Activated T-cell treated with anti-CD3 and anti-CD28 coated beads, Interleukin-2, amount 50 U/mL, for 1 hour (primary cell): ENCODE results near the gene XRCC4.
"Not testable (repeated sequence)": the region's sequence is repeated elsewhere in the genome, so short reads cannot be mapped to it uniquely, and the experiment has no call there.

Experiments used
- DNase-seq: peaks from one replicate; pipeline ENCODE4 v3.0.0-alpha.2; 2020

Gene XRCC4

DNA sequence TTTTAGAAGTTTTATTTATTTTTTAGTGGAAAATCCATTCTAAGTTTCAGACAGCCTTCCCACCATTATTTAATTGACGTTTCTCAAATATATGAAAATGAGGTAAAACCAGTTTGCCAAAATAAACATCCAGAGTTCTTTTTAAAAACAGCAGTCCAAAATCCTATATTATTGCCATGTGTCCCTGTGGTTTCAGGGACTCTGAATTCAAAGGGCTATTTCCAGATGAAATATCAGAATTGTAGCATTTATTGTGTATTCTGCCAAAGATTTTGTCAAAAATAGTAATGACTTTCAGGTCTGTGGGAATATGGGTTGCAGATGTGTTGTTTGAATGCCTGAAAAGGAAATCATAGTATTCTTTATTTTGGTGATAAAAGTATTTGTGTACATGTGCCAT is 41.6 kb downstream of the XRCC4 start:
- DNase-seq, result no peak

DNA sequence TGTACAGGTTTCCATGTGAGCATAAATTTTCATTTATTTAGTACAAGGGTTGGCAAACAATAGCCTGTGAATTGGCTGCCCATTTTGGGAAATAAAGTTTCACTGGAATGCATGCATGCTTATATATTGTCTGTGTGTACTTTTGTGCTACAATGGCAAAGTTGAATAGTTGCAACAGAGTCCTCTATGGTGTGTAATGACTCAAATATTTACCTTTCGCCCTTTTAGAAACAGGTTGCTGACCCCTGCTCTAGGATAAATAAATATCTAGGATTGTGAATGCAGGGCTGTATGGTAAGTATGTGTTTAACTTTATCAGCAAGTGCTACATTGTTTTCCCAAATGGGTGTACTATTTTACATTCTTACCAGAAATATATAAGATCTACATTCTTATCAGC is 47.2 kb downstream of the XRCC4 start:
- no peak for DNase-seq

DNA sequence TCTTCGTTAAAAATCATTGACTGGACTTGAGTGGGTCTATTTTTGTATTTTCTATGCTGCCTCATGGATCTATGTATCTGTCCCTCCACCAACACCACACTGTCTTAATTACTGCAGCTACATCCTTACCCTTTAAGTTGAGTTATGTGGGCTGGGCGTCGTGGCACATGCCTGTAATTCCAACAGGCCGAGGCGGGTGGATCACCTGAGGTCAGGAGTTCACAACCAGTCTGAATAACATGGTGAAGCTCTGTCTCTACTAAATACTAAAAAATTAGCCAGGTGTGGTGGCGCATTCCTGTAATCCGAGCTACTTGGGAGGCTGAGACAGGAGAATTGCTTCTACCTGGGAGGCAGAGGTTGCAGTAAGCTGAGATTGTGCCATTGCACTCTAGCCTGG is 48.2 kb downstream of the XRCC4 start:
- DNase-seq, result no peak

DNA sequence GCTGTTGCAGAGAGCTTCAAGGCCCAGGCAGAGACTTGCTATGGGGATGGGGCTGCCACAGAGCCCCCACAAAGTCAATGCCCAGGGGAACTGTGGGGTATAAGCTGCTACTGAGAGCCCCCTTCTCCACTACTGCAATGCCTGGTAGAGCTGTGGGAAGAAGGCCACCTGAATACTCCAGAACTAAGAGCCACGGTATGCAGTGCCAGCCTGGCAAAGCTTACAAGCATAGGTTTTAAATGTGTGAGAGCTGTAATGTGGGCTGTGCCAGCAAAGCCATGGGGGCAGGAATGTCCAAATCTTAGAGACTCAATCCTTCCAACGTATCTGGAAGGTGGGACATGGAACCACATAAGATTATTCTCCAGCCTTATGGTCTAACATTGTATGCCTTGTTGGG is 49.2 kb downstream of the XRCC4 start:
- DNase-seq, result no peak

DNA sequence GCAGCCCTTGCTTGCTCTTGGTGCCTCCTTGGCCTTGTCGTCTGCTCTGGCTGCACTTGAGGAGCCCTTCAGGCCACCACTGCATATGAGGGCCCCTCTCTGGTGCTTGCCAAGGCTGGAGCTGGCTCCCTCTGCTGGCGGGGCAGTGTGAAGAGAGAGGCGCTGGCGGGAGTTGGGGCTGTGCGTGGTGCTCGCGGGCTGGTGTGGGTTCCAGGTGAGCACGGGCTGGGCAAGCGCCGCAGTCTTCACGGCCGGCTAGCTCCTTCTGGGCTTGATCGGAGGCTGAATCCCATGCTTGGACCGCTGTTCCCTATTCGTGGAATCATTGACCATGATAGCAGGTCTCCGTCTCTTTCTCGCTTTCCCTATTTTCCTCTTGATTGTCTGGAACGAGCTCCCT is 56.5 kb downstream of the XRCC4 start:
- no peak for DNase-seq

DNA sequence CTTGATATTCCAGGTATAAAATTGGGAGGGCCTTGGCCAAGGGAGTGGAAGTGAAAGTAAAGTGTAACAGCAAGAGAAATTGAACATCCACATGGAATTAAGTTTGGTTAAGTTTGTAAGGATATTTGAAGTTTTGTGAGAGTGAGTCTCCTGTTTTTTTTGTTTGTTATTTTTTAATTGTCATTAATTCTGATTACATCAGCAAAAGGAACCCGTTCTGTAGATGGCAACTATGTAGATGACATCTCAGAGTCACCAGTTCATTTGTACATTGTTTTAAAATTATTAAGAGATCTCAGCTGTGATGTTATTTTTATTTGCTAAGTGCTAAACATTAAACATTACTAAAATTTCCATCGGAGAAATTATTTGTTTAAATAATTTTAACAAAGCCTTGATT is 65.2 kb downstream of the XRCC4 start:
- no peak for DNase-seq

DNA sequence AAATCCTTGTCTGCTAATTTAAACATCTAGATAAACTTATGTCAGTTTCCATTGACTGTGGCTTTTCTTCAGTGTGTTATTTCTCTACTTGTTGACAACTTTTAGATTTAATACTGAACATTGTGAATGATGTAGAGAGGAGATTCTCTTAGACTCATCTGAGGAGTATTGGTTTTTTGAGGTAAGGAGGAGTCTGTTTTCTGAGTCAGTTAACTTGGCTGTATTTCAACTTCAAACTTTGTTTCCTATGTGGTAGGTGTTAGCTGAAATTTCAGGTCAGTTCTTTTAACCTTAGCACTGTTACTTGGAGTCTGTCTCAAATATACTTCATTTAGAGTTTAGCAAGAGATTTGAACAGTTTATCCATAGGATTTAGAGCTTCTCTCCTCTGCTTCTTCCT is 67.9 kb downstream of the XRCC4 start:
- no peak for DNase-seq

DNA sequence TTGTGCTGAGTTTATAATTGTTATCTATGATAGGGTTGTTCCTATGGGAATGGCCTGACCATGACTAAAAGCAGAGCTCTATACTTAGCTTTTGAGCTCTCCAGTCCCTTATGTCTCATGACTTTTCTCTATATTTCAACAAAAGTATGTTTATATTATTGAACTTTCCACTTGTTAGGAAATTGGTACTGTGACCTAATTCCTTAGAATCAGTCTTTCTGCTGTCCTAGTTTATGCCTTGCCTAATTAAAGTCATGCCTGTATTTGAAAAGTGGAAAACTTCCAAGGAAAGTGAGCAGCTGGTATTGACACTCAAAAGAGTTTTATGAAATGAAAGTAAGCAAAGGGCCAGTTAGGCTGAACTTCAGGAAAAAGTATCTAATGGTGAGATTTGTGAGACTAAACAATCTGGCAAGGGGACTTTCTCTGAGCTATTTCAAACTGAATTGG is 68.6 kb downstream of the XRCC4 start:
- no peak for DNase-seq

DNA sequence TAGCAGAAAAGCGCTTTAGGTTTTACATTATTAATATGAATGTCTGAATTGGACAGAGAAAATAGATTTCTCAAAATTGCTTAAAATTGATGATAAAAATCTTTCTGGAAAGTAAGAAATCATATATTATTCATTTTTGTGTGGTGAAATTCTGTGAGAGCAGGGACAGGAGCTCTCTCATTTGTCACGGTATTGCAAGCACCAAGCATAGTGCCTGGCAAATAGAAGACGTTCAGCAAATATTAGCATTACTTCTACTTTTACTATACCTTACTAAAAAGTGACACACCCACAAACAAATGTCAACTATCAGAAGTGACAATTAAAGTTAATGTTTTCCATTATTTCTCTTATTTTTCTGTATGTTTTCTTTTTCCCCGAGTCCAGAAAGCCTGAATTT is 69.1 kb downstream of the XRCC4 start:
- DNase-seq, result no peak

DNA sequence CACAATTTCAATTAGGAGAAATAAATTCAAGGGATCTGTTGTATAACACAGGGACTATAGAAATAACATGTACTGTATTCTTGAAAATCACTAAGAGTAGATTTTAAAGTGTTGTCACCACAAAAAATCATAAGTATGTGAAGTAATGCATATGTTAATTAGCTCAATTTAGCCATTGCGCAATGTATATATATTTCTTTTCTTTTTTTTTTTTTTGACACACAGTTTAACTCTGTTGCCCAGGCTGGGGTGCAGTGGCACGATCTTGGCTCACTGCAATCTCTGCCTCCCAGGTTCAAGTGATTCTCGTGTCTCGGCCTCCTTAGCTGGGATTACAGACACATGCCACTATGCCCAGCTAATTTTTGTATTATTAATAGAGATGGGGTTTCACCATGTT is 70.2 kb downstream of the XRCC4 start:
- no peak for DNase-seq

DNA sequence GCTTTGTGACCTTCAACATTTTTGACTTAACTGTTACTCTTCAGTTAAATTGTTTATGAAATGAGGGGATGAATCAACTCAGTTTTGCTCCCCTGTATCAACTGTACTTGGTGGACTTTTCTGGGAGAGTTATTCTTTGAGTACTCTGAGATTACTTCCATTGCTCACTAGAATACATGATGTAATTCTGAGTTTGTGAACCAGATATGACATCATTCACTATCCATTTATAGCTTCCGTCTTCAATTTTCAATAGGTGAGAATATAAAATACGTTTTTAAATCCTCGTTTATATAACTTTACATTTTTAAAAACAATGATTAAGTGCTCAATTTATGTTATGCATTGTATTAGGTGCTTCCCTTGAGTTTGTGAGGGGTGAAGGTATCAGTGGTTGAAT is 71.0 kb downstream of the XRCC4 start:
- DNase-seq, result no peak

DNA sequence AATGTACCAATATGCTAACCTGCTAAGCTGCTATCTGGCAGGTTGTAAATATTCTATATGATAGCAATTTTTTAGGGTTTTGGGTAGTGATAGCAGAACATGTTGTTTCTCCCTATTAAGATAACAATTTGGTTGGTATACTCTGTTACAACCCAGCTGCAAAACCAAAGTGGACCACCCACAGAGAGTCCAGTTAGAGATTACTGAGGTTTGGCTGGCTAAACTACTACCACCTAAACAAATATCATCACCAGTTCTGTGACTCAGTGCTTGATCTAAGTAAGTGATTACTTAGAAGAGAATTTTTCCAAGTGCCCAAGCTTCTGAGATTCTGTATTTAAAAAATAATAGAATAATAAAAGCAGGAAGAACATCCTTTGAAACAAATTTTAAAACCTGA is 72.3 kb downstream of the XRCC4 start:
- DNase-seq, result no peak

DNA sequence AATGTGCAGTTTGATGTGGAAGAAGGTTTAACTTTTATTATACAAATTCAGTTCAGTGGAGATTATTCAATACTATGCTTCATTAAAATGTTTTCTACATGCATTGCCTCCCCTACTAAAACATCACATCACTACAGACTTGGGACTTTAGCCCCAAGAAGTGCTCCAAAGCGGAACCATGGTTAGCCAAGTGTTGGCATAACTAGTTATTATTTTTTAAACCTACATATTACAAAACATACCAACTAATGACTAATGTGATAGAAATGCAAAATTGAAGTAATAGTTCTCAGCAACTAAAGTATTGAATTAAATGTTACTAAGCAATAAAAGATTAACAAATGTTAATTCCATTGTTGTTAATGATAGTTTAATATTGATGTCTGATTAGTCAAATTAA is 74.5 kb downstream of the XRCC4 start:
- no peak for DNase-seq

DNA sequence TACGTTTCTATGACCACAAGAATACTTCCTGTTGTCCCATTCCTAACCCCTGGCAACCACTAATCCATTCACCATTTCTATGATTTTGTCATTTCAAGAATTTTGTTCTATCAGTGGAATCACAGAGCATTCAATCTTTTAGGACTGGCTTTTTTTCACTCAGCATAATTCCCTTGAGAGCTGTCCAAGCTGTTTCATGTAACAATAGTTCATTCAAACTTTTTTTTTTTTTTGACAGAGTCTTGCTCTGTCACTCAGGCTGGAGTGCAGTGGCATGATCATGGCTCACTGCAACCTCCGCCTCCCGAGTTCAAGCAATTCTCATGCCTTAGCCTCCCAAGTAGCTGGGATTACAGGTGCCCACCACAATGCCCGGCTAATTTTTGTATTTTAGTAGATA is 75.6 kb downstream of the XRCC4 start:
- not testable (repeated sequence) for DNase-seq

DNA sequence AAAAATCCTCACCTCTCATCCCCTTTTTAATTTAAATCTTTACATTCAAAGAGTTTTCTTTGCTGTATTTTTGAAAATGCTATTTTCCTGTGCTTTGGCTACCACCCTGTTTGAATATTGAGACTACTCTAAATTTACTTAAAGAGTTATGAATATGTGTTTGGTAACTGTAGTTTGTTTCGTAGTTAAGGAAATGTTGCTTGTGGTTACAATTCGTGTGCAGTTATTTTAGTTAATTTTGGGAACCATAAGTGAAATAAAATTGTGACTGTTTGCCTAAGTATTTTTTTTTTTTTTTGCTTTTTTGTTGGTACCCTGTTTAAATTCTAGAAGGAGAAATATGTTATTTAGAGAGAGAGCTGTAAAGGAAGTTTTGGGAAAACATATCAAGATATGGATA is 78.7 kb downstream of the XRCC4 start:
- DNase-seq, result no peak

DNA sequence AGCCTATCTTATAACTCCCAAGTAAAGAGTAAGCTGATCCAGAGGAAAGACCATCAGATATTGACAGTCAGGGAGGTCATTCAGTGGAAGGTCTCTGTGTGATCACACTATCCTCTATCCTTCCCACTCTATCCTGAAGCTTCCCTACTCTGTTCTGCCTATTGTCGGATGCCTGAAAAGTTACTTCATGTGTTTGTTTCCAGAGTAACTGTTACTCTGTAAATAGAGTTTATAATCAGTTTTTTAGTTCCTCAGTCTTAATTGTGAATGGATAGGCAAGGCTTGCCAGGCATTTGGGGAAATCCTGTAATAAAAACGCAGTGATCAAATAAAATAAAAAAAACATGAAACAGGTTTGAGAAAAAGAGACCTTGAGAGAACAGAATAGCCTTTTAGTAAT is 79.8 kb downstream of the XRCC4 start:
- no peak for DNase-seq

DNA sequence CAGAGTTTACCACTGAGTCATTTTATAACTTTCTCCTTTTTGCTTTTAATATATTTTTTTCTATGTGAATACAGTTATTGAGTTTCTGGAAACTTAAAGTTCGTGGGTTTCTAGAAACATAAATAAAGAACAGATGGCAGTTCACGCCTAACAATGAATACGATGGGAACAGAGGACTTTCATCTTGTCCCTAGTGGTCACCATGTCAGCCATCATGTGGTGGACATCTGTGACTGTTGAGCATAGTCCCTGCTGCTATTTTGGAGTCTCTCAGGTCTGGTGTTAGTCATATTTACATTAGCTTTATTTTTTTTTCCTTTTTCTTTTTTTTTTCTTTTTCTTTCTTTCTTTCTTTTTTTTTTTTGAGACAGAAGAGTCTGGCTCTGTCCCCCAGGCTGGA is 85.3 kb downstream of the XRCC4 start:
- DNase-seq, result no peak

DNA sequence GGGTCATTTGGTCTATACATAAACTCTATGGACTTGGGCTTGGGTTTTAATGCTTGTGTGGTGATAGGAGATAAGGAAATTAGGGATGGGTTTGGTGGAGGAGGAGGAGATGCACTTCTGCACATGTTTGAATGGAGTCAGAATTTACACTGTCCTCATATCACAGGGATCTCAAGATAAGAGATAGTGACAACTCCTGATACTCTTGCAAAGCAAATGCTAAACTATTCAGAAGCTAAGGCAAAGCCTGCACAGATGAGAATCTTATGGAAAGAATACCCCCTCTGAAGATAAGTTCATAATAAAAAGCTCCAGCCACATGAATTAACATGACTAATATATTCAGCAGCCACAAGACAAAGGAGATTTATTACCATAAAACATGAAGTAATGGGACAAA is 90.2 kb downstream of the XRCC4 start:
- DNase-seq, result no peak

DNA sequence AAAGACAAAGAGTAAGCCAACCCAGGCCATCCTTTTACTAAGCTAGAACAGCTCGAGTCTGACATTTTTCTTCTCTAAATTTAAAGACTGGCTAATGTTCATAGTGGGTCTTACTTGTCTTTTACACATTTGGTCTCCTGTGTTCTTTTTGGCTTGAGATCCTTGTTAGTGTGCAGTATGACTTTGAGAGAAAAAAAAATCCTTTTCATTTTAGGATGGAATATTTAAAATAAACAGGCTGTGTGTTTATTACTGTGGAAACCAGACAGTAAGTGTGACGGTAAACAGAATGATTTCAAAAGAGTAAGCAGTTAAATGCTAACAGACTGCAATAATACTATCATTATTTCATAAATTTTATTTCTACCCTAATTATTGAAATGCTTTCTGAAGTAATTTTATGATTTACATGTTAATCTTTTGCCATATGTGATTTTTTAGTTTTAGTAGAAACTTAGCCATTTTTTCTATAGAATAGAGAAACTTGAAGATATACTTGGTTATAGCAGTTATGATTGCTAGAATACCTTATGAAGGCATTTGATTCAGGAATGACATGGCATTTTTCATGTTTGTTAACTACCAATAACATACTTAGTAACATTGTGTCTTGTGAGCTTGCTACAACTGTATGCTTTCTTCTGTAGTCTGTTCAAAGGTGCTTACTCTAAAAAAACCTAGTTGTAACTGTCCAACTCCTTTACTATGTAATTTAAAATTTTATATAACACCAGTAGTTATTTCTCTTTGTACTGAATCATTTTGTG is 92.4 kb downstream of the XRCC4 start:
- no peak for DNase-seq

DNA sequence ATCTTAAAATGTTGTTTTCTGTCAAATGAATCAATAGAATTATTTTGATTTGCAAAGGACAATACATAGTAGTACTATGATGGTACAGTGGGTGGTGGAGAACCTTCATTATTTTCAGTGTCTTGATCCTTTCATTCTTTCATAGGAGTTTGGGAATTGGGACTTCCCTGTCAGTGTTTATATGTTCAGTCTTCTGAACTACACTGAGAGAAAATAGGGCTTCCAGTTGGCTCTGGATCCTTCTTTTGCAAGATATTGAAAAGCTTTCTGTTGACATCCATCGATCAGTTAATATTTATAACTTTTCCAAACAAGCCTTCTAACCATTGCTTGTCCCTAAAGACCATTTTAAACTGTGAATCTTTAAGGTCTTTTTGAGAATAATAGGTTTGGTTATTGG is 94.7 kb downstream of the XRCC4 start:
- no peak for DNase-seq

DNA sequence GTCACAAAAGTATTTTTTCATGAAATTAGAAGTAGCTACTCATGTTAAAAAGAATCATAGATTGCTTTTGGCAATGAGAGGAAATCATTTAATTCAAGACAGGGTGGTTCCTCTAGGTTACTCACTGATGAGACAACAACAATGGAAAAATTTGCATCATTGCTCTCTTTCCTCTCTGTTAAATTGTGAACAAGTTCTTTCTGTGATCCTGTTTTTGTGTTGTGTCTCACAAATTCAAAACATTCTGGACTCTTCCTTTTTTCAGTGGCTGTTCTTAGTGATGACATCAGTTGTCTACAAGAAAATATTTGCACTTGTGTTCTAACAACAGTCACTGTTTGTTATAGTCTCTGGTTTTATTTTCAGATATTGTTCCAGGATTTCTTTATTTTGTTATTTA is 95.3 kb downstream of the XRCC4 start:
- no peak for DNase-seq

DNA sequence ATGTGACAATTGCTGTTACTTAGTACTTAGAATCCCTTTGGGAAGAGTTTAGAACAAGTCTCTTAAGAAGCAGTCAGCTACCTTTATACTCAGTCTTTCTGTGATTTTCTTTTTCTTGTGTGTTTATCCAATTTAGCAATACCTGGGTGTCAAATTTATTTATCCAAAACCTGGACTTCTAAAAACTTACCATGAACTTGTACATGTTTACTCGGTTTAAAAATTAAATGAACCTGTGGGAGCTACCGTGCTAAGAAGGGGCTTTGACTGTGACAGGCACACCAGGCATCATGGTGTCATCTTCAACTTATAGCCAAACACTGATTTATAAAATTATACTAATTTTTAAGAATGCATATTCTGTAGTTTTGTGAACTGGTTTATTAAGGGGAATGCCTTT is 96.5 kb downstream of the XRCC4 start:
- no peak for DNase-seq

DNA sequence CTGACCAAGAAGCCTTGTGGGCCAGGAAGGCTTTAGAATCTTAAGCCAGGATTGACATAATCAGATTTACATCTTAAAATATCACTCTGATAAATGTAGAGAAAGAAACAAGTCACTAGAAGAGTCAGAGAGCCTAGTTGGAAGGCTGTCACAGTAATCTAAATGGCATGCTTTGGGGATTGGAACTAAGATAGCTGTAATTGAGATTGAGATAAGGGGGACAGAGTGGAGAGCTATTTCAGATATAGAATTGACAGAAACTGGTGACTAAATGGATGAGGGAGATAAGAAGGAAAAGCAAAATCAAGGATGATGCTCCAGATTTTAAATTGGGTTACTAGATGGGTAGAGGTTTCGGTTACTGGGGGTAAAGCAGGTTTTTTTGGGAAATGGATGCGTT is 100.5 kb downstream of the XRCC4 start:
- DNase-seq, result no peak

DNA sequence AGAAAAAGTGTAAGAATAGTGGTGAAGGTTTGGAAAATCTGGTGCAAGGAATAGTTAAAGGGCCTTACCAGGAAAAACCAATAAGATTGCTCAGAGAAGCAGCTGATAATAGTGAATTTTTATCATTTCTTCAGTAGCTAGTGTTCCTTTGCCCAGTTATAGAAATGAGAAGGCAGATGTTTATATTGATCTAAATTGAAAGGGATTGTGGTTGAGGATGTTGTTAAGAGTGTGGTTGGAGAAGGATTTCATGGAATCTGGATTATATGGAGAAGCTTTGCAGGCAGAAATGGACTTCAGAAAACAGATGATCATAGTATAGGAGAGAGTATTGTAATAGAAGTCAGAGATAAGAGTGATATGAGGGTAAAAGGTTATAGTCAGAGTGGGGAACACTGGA is 102.6 kb downstream of the XRCC4 start:
- no peak for DNase-seq

DNA sequence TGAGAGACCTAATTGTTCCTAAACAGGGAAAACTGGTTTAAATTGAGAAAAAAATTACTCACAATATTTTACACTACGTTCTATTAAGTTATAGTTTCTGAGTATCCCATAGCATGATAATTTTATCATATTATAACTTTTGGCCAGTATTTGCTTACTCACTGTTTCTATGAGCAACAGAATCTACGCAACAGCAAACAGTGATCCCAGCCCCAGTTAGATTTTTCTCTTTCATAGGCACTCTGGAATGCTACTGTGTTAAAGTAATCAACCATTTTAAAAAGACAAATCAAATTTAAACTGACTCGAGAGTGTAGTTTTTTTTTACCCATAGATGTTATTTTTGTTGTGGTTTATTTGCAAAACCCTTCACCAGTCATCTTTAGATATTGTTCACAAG is 107.2 kb downstream of the XRCC4 start:
- no peak for DNase-seq

DNA sequence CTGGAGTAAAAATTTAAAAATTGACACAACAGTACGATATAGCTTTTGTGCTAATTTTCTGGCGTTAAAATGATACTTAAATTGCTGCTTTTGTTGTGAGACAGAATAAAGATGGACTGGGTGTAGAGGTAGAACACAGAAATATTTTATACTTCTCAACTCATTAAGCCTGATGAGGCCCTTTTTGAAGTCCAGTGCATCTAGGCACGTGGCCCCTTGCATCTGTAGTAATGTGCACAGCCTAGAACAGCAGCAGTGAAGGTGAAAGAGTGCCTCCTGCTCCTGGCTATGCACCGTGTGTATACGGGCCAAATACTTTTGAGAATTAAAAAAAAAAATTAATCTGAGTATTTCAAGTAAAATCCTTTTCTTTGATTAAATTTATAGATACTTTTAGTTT is 115.6 kb downstream of the XRCC4 start:
- no peak for DNase-seq
